ENCODE measurements around the gene HEG1. TPM values are rescaled to one million over a fixed set of nuclear protein-coding genes. Genes with fewer than 3 reads are reported as not detected.

HEG1 gene
- total and polyA plus RNA-seq, 2 experiments from 2014 or later = 1.8 to 8.8 TPM

- TF ChIP-seq, protein P1, sequence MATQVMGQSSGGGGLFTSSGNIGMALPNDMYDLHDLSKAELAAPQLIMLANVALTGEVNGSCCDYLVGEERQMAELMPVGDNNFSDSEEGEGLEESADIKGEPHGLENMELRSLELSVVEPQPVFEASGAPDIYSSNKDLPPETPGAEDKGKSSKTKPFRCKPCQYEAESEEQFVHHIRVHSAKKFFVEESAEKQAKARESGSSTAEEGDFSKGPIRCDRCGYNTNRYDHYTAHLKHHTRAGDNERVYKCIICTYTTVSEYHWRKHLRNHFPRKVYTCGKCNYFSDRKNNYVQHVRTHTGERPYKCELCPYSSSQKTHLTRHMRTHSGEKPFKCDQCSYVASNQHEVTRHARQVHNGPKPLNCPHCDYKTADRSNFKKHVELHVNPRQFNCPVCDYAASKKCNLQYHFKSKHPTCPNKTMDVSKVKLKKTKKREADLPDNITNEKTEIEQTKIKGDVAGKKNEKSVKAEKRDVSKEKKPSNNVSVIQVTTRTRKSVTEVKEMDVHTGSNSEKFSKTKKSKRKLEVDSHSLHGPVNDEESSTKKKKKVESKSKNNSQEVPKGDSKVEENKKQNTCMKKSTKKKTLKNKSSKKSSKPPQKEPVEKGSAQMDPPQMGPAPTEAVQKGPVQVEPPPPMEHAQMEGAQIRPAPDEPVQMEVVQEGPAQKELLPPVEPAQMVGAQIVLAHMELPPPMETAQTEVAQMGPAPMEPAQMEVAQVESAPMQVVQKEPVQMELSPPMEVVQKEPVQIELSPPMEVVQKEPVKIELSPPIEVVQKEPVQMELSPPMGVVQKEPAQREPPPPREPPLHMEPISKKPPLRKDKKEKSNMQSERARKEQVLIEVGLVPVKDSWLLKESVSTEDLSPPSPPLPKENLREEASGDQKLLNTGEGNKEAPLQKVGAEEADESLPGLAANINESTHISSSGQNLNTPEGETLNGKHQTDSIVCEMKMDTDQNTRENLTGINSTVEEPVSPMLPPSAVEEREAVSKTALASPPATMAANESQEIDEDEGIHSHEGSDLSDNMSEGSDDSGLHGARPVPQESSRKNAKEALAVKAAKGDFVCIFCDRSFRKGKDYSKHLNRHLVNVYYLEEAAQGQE (IDR thresholded peaks at IDR 0.05; ENCODE audit: unreplicated experiment) = no peak
- no peak for TF ChIP-seq JUNB (IDR thresholded peaks at IDR 0.05; ENCODE audit: unreplicated experiment)
- no peak for TF ChIP-seq POLR2AphosphoS5 (IDR thresholded peaks at IDR 0.05; ENCODE audit: low read depth)
- TF ChIP-seq ZNF331 (CRISPR knock-in tag; IDR thresholded peaks at IDR 0.05; ENCODE audit: low read depth) = no peak
- TF ChIP-seq STAT1 (IDR thresholded peaks at IDR 0.05; ENCODE audit: unreplicated experiment) = no peak
- TF ChIP-seq, protein P2, sequence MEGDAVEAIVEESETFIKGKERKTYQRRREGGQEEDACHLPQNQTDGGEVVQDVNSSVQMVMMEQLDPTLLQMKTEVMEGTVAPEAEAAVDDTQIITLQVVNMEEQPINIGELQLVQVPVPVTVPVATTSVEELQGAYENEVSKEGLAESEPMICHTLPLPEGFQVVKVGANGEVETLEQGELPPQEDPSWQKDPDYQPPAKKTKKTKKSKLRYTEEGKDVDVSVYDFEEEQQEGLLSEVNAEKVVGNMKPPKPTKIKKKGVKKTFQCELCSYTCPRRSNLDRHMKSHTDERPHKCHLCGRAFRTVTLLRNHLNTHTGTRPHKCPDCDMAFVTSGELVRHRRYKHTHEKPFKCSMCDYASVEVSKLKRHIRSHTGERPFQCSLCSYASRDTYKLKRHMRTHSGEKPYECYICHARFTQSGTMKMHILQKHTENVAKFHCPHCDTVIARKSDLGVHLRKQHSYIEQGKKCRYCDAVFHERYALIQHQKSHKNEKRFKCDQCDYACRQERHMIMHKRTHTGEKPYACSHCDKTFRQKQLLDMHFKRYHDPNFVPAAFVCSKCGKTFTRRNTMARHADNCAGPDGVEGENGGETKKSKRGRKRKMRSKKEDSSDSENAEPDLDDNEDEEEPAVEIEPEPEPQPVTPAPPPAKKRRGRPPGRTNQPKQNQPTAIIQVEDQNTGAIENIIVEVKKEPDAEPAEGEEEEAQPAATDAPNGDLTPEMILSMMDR (conservative IDR thresholded peaks at IDR 0.05; ENCODE audit: low read depth in 2 of 2) = no peak
These were observed 14.4 kb upstream of the HEG1 start (continued) for GRCh38 chr3:125069968-125070745.

DNA sequence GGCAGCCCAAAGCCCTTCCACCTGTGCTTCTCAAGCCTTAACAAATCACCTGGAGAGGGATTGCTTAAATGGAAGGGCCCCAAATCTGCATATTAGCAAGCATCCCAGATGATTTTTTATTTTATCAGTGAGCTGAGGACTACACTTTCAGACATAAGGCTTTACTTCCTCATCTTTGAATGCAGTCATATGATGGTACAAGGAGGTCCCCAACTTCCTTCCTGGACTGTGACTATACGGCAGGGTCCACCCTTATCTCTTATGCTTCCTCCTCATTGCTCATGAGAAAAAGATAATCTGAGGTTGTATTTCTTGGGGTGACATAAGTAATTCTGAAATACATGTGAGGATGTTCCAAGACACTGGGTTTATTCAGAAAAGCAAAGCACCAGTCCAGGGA, 13.7 kb upstream of the HEG1 start:
- no peaks in the 10 kb centered on the region for H3K36me3 ChIP-seq (ENCODE audit: insufficient read depth)
- H3K4me3 ChIP-seq = no peak overlapping the region
- no peaks in the 10 kb centered on the region for H3F3A ChIP-seq (replicated peaks; ENCODE audit: low read depth)
- no peak overlapping the region for H2AFZ ChIP-seq
- H4K20me1 ChIP-seq (replicated peaks; ENCODE audit: insufficient read depth) = no peaks in the 10 kb centered on the region
- peaks cover 3% of the 10 kb centered on the region; the same call in 1 of the 2 replicates for H3K4me1 ChIP-seq (ENCODE audit: insufficient read depth)
- H3K4me2 ChIP-seq = no peak overlapping the region
- H3K27ac ChIP-seq (ENCODE audit: low read depth) = no peak overlapping the region
- Mint-ChIP-seq H3K4me1 (peaks cover 9% of the 10 kb centered on the region), H3K27me3 (ENCODE audit: insufficient read depth, low read depth, poor library complexity) (peaks cover 7% of the 10 kb centered on the region), H3K36me3 (ENCODE audit: low read depth) (no peaks in the 10 kb centered on the region), H3K9me3 (no peaks in the 10 kb centered on the region), H3K27ac (no peak overlapping the region), H3K4me3 (no peak overlapping the region)
- ATAC-seq (no peak), DNase-seq (ENCODE audit: low spot score) (no peak)
- H3K9me2 ChIP-seq (ENCODE audit: insufficient read depth) = 0 out of 2 replicates have a peak, but pooled peaks cover 6% of the 10 kb centered on the region
- no peaks in the 10 kb centered on the region for H3K27me3 ChIP-seq (ENCODE audit: insufficient read depth)
- no peaks in the 10 kb centered on the region for H3K79me2 ChIP-seq (replicated peaks; ENCODE audit: insufficient read depth)
- TF ChIP-seq ZNF462 (CRISPR knock-in tag; IDR thresholded peaks at IDR 0.05) (no peak), ZNF114 (CRISPR knock-in tag; IDR thresholded peaks at IDR 0.05) (no peak), EZH2phosphoT487 (IDR thresholded peaks at IDR 0.05; ENCODE audit: unreplicated experiment) (no peak)
- TF ChIP-seq, protein P3, sequence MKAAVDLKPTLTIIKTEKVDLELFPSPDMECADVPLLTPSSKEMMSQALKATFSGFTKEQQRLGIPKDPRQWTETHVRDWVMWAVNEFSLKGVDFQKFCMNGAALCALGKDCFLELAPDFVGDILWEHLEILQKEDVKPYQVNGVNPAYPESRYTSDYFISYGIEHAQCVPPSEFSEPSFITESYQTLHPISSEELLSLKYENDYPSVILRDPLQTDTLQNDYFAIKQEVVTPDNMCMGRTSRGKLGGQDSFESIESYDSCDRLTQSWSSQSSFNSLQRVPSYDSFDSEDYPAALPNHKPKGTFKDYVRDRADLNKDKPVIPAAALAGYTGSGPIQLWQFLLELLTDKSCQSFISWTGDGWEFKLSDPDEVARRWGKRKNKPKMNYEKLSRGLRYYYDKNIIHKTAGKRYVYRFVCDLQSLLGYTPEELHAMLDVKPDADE (IDR thresholded peaks at IDR 0.05) = no peak
